ENCODE measurements around the gene CDKN2AIPNL. TPM values are rescaled to one million over a fixed set of nuclear protein-coding genes. Genes with fewer than 3 reads are reported as not detected.

CDKN2AIPNL gene
- total RNA-seq, 2 donors from 2014 or later, result 14.5 to 26.3 TPM

DNA sequence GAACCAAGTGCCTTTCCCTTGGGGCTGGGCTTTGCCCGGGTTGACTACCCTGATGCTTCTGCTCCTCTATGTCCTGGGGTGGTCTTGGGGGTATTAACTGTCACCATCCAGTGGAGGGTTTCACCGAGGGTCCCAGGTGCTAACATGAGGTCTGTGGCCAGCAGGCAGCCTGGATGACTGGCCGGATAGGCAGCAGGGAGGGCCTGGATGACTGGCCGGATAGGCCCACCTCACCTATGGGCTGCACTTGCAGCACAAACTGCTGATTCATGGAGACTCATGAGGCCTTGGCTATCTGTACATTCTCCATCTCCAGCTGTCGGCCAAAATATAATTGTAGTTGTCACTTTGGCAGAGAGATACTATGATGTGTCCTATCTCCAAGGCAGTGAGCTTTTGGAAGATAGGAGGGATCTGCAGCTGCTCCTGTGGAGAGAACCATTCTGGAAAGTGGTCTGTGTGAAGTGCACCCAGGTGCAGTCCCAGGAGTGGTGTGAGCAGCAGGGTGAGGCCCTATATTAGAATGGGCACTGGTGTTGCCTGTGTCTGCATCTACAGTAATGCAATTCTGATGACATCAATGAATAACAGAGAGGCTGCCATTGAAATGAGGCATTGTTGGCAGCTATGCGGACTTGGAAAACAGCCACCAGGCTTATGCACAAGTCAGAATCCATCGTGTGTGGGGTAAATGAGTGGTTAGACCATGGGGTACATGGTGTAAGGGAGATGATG lies 26.3 kb upstream of the CDKN2AIPNL start:
- intact Hi-C loops (cut with DNase I), result no loop called here
- Histone ChIP-seq H3K9ac (ENCODE audit: low read depth in 2 of 2, low read length in 2 of 2) (peak overlapping the region in 1 of 2 donors; percentile 73), H3K36me3 (no peaks in the 10 kb centered on the region), H3K4me1 (peaks cover 6% of the 10 kb centered on the region), H3K27ac (peak overlapping the region; percentile 55), H3K9me3 (no peaks in the 10 kb centered on the region), H3K4me3 (no peak overlapping the region), H3K27me3 (no peaks in the 10 kb centered on the region)
- TF ChIP-seq, protein P1, sequence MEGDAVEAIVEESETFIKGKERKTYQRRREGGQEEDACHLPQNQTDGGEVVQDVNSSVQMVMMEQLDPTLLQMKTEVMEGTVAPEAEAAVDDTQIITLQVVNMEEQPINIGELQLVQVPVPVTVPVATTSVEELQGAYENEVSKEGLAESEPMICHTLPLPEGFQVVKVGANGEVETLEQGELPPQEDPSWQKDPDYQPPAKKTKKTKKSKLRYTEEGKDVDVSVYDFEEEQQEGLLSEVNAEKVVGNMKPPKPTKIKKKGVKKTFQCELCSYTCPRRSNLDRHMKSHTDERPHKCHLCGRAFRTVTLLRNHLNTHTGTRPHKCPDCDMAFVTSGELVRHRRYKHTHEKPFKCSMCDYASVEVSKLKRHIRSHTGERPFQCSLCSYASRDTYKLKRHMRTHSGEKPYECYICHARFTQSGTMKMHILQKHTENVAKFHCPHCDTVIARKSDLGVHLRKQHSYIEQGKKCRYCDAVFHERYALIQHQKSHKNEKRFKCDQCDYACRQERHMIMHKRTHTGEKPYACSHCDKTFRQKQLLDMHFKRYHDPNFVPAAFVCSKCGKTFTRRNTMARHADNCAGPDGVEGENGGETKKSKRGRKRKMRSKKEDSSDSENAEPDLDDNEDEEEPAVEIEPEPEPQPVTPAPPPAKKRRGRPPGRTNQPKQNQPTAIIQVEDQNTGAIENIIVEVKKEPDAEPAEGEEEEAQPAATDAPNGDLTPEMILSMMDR (IDR thresholded peaks at IDR 0.05), result no peak
- no peak for DNase-seq

DNA sequence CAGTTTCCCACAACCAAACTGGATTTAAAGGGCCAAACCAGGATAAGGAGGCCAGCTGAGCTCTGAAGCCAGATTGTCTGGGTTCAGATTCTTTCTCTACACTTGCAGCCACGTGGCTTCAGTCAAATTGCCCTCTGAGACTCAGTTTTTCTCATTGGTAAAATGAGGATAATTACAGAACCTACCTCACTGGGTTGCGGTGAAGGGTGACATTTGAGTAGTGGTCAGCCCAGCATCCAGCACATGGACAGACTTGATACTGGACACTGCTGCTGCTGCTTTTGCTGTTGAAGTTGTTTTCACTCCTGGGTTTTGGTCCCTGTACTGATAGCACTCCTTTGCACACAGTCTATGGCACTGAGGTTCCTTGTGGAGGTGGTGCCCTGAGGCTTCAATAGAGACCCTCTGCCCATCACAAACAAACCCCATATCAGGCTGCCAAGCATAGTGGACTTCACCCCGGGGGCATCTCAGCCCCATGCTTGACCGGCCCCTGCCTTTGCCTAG lies 25.7 kb upstream of the CDKN2AIPNL start:
- DNase-seq, result no peak
- Histone ChIP-seq H3K9ac (ENCODE audit: low read depth in 2 of 2, low read length in 2 of 2) (peak overlapping the region in 1 of 2 donors; percentile 73), H3K27me3 (no peaks in the 10 kb centered on the region), H3K9me3 (no peaks in the 10 kb centered on the region), H3K4me1 (peaks cover 6% of the 10 kb centered on the region), H3K4me3 (no peak overlapping the region), H3K27ac (peak overlapping the region; percentile 55), H3K36me3 (no peaks in the 10 kb centered on the region)
- TF ChIP-seq, protein P1 (IDR thresholded peaks at IDR 0.05), result no peak
- intact Hi-C loops (cut with DNase I), result no loop called here

DNA sequence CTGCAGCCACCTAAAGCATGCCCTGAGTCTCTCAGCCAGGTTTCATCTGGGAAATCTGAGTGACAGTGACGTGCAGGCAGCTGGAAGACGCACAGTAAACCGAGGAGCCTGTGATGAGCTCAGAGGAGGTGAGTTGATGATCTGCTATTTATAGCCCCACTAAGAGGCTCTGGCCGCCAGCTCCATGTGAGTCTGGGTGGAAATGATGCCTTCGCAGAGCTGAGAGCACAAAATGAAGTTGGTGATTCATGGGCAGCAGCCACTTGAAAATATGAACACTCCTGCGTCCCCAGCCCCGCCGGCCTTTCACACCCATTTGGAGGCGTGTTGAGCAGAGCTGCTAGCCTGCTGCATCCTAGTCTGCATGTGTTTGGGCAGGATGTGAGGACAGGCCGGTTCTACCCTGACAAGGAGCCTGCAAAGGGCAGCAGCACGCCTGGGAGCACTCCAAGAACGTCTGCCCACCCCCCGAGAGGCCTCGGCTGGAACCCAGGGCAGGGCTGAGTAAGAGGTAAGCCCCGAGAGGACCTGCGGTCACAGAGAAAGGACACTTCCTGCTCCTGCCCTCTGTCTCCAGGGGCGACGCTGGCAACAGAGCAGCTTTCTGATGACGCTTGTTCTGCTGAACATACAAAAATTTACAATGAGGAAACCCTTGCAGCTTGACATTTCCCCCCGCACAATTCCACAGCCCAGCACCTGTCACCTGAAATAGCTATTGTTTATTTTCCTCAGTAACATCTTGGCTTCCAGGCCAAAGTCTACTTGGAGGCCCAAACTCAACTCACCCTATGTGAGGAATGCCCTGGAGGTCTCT lies 25.1 kb upstream of the CDKN2AIPNL start:
- Histone ChIP-seq H3K9ac (ENCODE audit: low read depth in 2 of 2, low read length in 2 of 2) (peak overlapping the region; percentile 48 to 73), H3K4me1 (peaks cover 6% of the 10 kb centered on the region), H3K9me3 (no peaks in the 10 kb centered on the region), H3K27ac (peak overlapping the region; percentile 55), H3K36me3 (no peaks in the 10 kb centered on the region), H3K4me3 (no peak overlapping the region), H3K27me3 (no peaks in the 10 kb centered on the region)
- DNase-seq, result peak; percentile 82
- intact Hi-C loops (cut with DNase I), result no loop called here
- TF ChIP-seq, protein P1 (IDR thresholded peaks at IDR 0.05), result no peak

DNA sequence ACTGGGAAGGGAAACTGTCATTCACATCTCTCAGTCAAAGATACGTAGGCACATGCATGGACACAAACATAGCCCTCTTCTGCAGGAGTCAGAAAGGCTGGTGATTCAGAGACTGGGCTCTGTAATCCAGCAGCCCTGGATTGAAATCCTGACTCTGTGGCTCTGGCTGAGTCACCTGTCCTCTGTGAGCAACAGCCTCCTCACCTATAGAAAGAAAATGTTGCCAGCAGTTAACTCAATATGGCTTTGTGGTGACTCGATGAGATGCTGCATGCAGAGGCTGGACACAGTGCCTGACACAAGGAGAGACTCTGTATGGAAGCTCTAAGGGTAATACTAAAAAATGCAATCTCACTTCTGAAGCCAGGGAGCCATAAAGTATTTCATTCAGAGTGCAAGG lies 23.9 kb upstream of the CDKN2AIPNL start:
- Histone ChIP-seq H3K36me3 (no peaks in the 10 kb centered on the region), H3K4me1 (peaks cover 6% of the 10 kb centered on the region), H3K4me3 (no peak overlapping the region), H3K27ac (no peak overlapping the region), H3K27me3 (no peaks in the 10 kb centered on the region), H3K9me3 (no peaks in the 10 kb centered on the region), H3K9ac (ENCODE audit: low read depth in 2 of 2, low read length in 2 of 2) (peak overlapping the region in 1 of 2 donors; percentile 51)
- TF ChIP-seq, protein P1 (IDR thresholded peaks at IDR 0.05), result no peak
- intact Hi-C loops (cut with DNase I), result no loop called here
- DNase-seq, result no peak

DNA sequence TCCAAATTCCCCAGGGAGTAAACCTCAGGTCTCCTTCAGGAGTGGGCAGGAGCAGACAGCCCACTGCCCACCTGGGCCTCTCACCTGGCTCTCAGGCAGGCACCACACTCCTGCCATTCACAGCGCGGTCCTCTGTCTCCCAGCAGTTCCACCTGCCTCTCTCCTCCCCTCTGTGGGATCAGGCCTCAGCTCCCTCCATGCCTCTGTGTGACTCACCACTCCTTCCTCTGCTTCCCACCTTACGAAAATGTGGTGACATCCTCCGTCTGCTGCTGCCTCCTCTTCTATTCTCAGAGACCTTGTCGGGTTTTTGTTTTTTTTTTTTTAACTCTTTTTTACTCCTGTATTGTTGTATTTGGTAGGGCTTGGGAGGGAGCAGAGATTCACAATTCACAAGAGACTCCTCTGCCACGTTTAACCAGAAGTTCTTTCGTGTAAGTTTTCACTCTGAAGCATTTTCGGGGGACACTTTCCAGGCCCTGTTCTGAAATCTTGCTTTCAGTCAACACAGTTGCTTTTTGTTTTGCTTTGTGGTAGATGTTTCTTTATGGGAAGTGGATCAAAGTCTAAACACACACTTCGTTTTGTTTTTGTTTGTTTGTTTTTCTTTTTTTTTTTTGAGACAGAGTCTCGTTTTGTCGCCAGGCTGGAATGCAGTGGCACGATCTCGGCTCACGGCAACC lies 21.1 kb upstream of the CDKN2AIPNL start:
- no peak for DNase-seq
- no peak overlapping the region for H3K27ac ChIP-seq
- no peaks in the 10 kb centered on the region for H3K9me3 ChIP-seq
- H3K9ac ChIP-seq (ENCODE audit: low read depth in 2 of 2, low read length in 2 of 2), result no peak overlapping the region
- TF ChIP-seq, protein P1 (IDR thresholded peaks at IDR 0.05), result no peak
- no peaks in the 10 kb centered on the region for H3K36me3 ChIP-seq
- intact Hi-C loops (cut with DNase I), result no loop called here
- H3K4me3 ChIP-seq, result no peak overlapping the region
- no peaks in the 10 kb centered on the region for H3K27me3 ChIP-seq
- peaks cover 6% of the 10 kb centered on the region for H3K4me1 ChIP-seq

Data from colonic mucosa (tissue), 4 donors.